Putamen (tissue), 1 donor: ENCODE measurements around the gene MAP7D3.
"Not testable (repeated sequence)": the region's sequence is repeated elsewhere in the genome, so short reads cannot be mapped to it uniquely, and the experiment has no call there.

Experiments
- DNase-seq: peaks from one replicate; pipeline ENCODE4 v3.0.0-alpha.2; 2016; ENCODE audit warnings: low spot score

The MAP7D3 gene

GRCh38 chrX:136251041-136251991 is at the start of gene MAP7D3:
Gene MAP7D3, minus strand, starts transcription at chrX:136251400. Its CDS starts 42 bp downstream, at chrX:136251358.
- peak; percentile 31 for DNase-seq

GRCh38 chrX:136300721-136301120 is 49.5 kb upstream of the MAP7D3 start, which contains the start of gene ADGRG4:
Gene ADGRG4, plus strand, starts transcription at chrX:136300963. Its CDS starts 7,815 bp downstream, at chrX:136308778.
- DNase-seq = not testable (repeated sequence)

GRCh38 chrX:136295380-136295779 is 44.2 kb upstream of the MAP7D3 start:
- no peak for DNase-seq

- DNase-seq = no peak
These were observed 41.5 kb upstream of the MAP7D3 start for GRCh38 chrX:136292656-136293055.

- no peak for DNase-seq
These were observed 40.6 kb upstream of the MAP7D3 start for GRCh38 chrX:136291824-136292223.

GRCh38 chrX:136286375-136286774 is 35.2 kb upstream of the MAP7D3 start:
- not testable (repeated sequence) for DNase-seq

- no peak for DNase-seq
These were observed 24.4 kb upstream of the MAP7D3 start for GRCh38 chrX:136275553-136275952.

- DNase-seq = no peak
These were observed 22.8 kb upstream of the MAP7D3 start for GRCh38 chrX:136273986-136274385.

- no peak for DNase-seq
These were observed 21.1 kb upstream of the MAP7D3 start for GRCh38 chrX:136272325-136272724.

- DNase-seq = no peak
These were observed 20.1 kb upstream of the MAP7D3 start for GRCh38 chrX:136271300-136271699.

- no peak for DNase-seq
These were observed 18.7 kb upstream of the MAP7D3 start for GRCh38 chrX:136269921-136270320.

- DNase-seq = no peak
These were observed 17.1 kb upstream of the MAP7D3 start for GRCh38 chrX:136268051-136269048.

- DNase-seq = no peak
These were observed 15.6 kb upstream of the MAP7D3 start for GRCh38 chrX:136266828-136267227.

GRCh38 chrX:136262812-136263315 is 11.7 kb upstream of the MAP7D3 start:
- no peak for DNase-seq

GRCh38 chrX:136262243-136262642 is 11.0 kb upstream of the MAP7D3 start:
- DNase-seq = no peak

GRCh38 chrX:136261321-136261720 is 10.1 kb upstream of the MAP7D3 start:
- no peak for DNase-seq

GRCh38 chrX:136260776-136261175 is 9.6 kb upstream of the MAP7D3 start:
- DNase-seq = no peak

- no peak for DNase-seq
These were observed 8.3 kb upstream of the MAP7D3 start for GRCh38 chrX:136259543-136259942.

- DNase-seq = no peak
These were observed 7.8 kb upstream of the MAP7D3 start for GRCh38 chrX:136258951-136259350.

- no peak for DNase-seq
These were observed 4.8 kb upstream of the MAP7D3 start for GRCh38 chrX:136256026-136256425.

GRCh38 chrX:136255541-136255940 is 4.3 kb upstream of the MAP7D3 start:
- no peak for DNase-seq
